HepG2 (cell line): Measurements from ENCODE around the gene CADM1. TPM values are rescaled to one million over a fixed set of nuclear protein-coding genes. Genes with fewer than 3 reads are reported as not detected.

Source experiments
- CBFB ChIP-seq: sonication (generic); formaldehyde crosslinking; IDR thresholded peaks from 2 replicates; pipeline ENCODE4 v1.4.0; 2020; ENCODE audit warnings: missing genetic modification reagents
- FOXC1 ChIP-seq: sonication (generic); formaldehyde crosslinking; IDR thresholded peaks from 2 replicates; pipeline ENCODE4 v1.8.0; 2022; ENCODE audit warnings: mild to moderate bottlenecking, missing genetic modification reagents, borderline replicate concordance
- HES4 ChIP-seq: sonication (generic); formaldehyde crosslinking; IDR thresholded peaks from 2 replicates; pipeline ENCODE4 v1.9.0; 2021; ENCODE audit warnings: mild to moderate bottlenecking, missing genetic modification reagents, borderline replicate concordance
- HNF1A ChIP-seq, 2 experiments: sonication (generic) in 1 of 2; formaldehyde crosslinking in 1 of 2; IDR thresholded peaks; 2 replicates each; pipeline versions ENCODE4 v1.4.0 to v1.6.1; 2016 to 2020; ENCODE audit warnings: borderline replicate concordance in 1 of 2, low read depth in 1 of 2, mild to moderate bottlenecking in 1 of 2, missing genetic modification reagents in 1 of 2
- LBX2 ChIP-seq: sonication (generic); formaldehyde crosslinking; IDR thresholded peaks from 2 replicates; pipeline ENCODE4 v1.5.0; 2020; ENCODE audit warnings: missing genetic modification reagents, mild to moderate bottlenecking, borderline replicate concordance
- RARG ChIP-seq: sonication (generic); formaldehyde crosslinking; IDR thresholded peaks from 2 replicates; pipeline ENCODE4 v1.4.0; 2020; ENCODE audit warnings: low read depth, mild to moderate bottlenecking, missing genetic modification reagents
- SNRNP70 ChIP-seq: fragments of 200-400 bp; formaldehyde crosslinking; IDR thresholded peaks from 2 replicates; pipeline ENCODE4 v1.6.1; 2017; ENCODE audit warnings: mild to moderate bottlenecking, low read depth, low read length, moderate library complexity
- ZFP36 ChIP-seq: fragments of 150-350 bp; IDR thresholded peaks from 2 replicates; pipeline ENCODE4 v1.6.1; 2018; ENCODE audit warnings: borderline replicate concordance, low read length, low read depth; ENCODE audit not compliant: partially characterized antibody
- polyA plus RNA-seq, 8 experiments: library from polyadenylated mRNA; depleted of rRNA in 3 of 8; stranded (reverse) in 7 of 8; unstranded in 1 of 8; fragments of >200 nt; fragmentation: Illumina TruSeq in 4 of 8; extraction: Trizol in 4 of 8; gene quantifications; 2 replicates each; pipeline versions ENCODE4 v1.2.1 to v1.2.3, GENCODE V29; 2011 to 2016; ENCODE audit warnings: low read depth in 4 of 8, missing spikeins in 1 of 8, mixed read lengths in 1 of 8; ENCODE audit not compliant: insufficient read depth in 1 of 8
- total RNA-seq, 5 experiments: library from RNA; depleted of rRNA; stranded (reverse); fragments of >200 nt; fragmentation: Illumina TruSeq; extraction: Trizol; gene quantifications; 2 replicates each; pipeline ENCODE4 v1.2.3, GENCODE V29; 2016; ENCODE audit warnings: low read depth in 1 of 5

Gene CADM1
- total and polyA plus RNA-seq, 2 of the 13 experiments (the other 11 are each of a cell fraction or from before 2014, with no cell fraction given) = 71.3 to 122 TPM

GRCh38 chr11:115450519-115450918, 53.7 kb downstream of the CADM1 start (continued):
- TF ChIP-seq RARG (CRISPR knock-in tag) = no peak
- TF ChIP-seq HES4 = no peak
- TF ChIP-seq ZFP36 = no peak
- no peak for TF ChIP-seq HNF1A (IDR thresholded peaks at IDR 0.05; ENCODE audit: low read depth)
- TF ChIP-seq HNF1A (CRISPR knock-in tag; IDR thresholded peaks at IDR 0.05; ENCODE audit: borderline replicate concordance) = no peak
- TF ChIP-seq SNRNP70 = no peak
- TF ChIP-seq LBX2 (CRISPR knock-in tag) = no peak
- no peak for TF ChIP-seq CBFB
- no peak for TF ChIP-seq FOXC1 (CRISPR knock-in tag)
